Uterus (tissue), 2 donors: ENCODE results near the gene CA10.

Experiments
- CTCF ChIP-seq, 4 experiments: fragments of 200-600 bp in 2 of 4; fragments of 450-650 bp in 2 of 4; sonication (generic) in 2 of 4; IDR thresholded peaks; one replicate each; pipeline ENCODE4 v1.5.1; 2016 to 2019; ENCODE audit warnings: antibody characterized with exemption in 4 of 4, mild to moderate bottlenecking in 2 of 4, moderate library complexity in 1 of 4
- POLR2A ChIP-seq, 2 donors: fragments of 450-650 bp; IDR thresholded peaks; one replicate each; pipeline ENCODE4 v1.6.1; 2016; ENCODE audit warnings: antibody characterized with exemption in 2 of 2, mild to moderate bottlenecking in 1 of 2, moderate library complexity in 1 of 2

GRCh38 chr17:51763058-51763457, 395.5 kb downstream of the CA10 start:
- TF ChIP-seq CTCF (IDR thresholded peaks at IDR 0.05) (no peak), POLR2A (IDR thresholded peaks at IDR 0.05) (no peak)
